ENCODE results near the gene LRSAM1.

The LRSAM1 gene

GRCh38 chr9:127507751-127508648 lies 56.7 kb downstream of the LRSAM1 start:
- no peak for DNase-seq (ENCODE audit: low read depth)
- TF ChIP-seq, protein P1, sequence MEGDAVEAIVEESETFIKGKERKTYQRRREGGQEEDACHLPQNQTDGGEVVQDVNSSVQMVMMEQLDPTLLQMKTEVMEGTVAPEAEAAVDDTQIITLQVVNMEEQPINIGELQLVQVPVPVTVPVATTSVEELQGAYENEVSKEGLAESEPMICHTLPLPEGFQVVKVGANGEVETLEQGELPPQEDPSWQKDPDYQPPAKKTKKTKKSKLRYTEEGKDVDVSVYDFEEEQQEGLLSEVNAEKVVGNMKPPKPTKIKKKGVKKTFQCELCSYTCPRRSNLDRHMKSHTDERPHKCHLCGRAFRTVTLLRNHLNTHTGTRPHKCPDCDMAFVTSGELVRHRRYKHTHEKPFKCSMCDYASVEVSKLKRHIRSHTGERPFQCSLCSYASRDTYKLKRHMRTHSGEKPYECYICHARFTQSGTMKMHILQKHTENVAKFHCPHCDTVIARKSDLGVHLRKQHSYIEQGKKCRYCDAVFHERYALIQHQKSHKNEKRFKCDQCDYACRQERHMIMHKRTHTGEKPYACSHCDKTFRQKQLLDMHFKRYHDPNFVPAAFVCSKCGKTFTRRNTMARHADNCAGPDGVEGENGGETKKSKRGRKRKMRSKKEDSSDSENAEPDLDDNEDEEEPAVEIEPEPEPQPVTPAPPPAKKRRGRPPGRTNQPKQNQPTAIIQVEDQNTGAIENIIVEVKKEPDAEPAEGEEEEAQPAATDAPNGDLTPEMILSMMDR (conservative IDR thresholded peaks at IDR 0.05; ENCODE audit: low read depth, low read length) = no peak
- no peak overlapping the region for H3K4me3 ChIP-seq (ENCODE audit: low read length)

- H3K4me3 ChIP-seq (ENCODE audit: low read length) = no peak overlapping the region
- DNase-seq (ENCODE audit: low read depth) = no peak
- TF ChIP-seq, protein P1 (conservative IDR thresholded peaks at IDR 0.05; ENCODE audit: low read depth, low read length) = no peak
Observed at GRCh38 chr9:127508901-127509260, 57.6 kb downstream of the LRSAM1 start.

GRCh38 chr9:127509261-127509954 lies 58.1 kb downstream of the LRSAM1 start:
- H3K4me3 ChIP-seq (ENCODE audit: low read length) = no peak overlapping the region
- TF ChIP-seq, protein P1 (conservative IDR thresholded peaks at IDR 0.05; ENCODE audit: low read depth, low read length) = no peak
- no peak for DNase-seq (ENCODE audit: low read depth)

DNA sequence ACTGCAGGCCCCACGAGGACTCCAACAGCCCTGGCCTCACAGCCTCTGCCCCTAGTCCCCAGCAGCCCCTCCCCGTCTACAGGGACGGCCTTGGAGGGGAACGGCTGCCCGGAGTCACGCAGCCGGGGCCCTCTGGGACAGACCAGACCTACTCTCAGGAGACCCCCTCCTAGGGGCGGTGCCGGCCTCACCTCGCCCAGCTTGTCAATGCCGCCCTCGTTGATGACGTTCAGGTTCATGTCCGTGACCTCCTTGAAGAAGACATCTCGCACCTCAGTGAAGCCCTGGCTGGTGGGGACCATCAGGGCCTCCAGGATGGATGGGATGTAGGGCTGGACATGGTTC lies 58.6 kb downstream of the LRSAM1 start:
- no peak overlapping the region for H3K4me3 ChIP-seq (ENCODE audit: low read length)
- TF ChIP-seq, protein P1 (conservative IDR thresholded peaks at IDR 0.05; ENCODE audit: low read depth, low read length) = no peak

GRCh38 chr9:127514468-127514867 lies 63.2 kb downstream of the LRSAM1 start:
- DNase-seq (ENCODE audit: low read depth) = no peak
- no peak overlapping the region for H3K4me3 ChIP-seq (ENCODE audit: low read length)
- TF ChIP-seq, protein P1 (conservative IDR thresholded peaks at IDR 0.05; ENCODE audit: low read depth, low read length) = no peak

More for the DNA sequence above, 58.6 kb downstream of the LRSAM1 start:
- no peak for DNase-seq (ENCODE audit: low read depth)

GRCh38 chr9:127516835-127517607 lies 65.7 kb downstream of the LRSAM1 start:
- no peak overlapping the region for H3K4me3 ChIP-seq (ENCODE audit: low read length)
- no peak for DNase-seq (ENCODE audit: low read depth)
- TF ChIP-seq, protein P1 (conservative IDR thresholded peaks at IDR 0.05; ENCODE audit: low read depth, low read length) = no peak

Measured in retinal pigment epithelial cell (primary cell).